ENCODE measurements around the gene PLXNC1.
"Not testable (repeated sequence)": the region's sequence is repeated elsewhere in the genome, so short reads cannot be mapped to it uniquely, and the experiment has no call there.

The PLXNC1 gene

DNA sequence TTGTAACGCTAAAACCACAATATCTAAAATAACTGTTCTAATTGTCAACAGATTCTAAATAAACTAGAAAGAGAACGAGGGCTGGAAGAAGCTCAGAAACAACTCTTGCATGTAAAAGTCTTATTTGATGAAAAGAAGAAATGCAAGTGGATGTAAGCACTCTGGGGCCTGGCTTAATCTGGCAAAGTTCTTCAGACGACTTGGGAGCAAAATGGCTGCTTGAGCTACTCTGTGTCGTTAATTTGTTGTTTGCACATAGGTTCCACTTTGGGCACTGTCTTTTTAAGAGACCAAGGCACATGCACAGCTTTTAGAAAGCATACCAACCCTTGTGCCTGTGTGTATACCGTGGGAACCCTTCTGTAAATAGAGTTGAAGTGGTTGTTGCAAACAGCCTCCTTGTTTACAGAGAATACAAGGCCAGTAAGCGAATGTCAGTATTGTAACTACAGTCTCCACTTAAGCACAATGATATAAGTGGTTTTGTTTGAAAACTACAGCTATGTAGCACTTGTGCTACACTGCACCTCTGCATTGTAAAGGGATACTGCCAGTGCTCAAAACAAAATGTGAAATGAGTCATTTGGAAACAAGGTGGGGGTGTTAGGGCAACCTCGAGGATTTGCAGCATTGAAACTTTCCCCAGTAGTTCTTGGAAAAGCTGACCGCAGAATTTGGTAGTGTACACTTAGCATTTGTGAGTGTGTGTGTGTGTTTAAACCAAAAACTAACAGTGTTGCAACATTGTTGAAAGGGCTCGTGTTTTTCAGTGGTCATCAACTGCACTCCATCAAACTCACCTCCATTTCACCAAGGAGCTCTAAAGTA is 157.0 kb downstream of the PLXNC1 start:
- DNase-seq: peak; percentile 96

DNA sequence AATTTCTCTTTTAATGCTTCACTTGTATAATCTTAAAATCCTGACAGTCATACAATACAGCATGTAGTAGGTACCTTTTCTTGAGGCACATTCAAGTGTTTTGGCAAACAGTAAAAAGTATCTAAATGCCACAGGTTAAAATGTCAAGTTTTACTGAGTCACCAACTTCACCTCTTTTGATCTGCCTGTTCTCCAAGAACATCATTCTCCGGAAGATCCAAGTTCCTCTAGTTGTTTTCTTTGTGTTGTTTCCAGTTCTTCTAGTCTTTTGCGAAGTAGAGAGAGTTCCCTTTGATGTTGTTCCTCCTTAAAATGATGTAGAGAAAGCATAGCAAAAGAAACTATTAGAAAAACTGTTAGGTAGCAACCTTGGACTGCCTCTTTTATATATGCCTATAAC is 160.2 kb downstream of the PLXNC1 start:
- no peak for DNase-seq

DNA sequence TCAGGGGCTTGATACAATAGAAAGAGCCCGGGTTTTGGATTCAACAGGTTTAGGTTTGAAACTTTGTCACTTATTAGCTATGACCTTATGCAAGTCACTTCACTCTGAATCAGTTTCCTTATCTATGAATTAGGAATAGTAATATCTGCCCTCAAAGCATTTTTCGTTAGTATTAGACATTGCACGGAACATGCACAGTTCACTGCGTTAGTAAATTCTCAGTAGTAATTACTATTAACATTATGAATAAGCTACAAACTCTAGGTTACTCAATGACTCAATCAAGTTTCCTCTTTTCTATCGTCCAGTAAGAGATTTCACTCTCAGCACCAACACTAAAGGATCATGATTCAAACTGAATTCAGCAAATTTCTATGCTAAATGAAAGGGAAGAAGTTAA is 161.0 kb downstream of the PLXNC1 start:
- no peak for DNase-seq

DNA sequence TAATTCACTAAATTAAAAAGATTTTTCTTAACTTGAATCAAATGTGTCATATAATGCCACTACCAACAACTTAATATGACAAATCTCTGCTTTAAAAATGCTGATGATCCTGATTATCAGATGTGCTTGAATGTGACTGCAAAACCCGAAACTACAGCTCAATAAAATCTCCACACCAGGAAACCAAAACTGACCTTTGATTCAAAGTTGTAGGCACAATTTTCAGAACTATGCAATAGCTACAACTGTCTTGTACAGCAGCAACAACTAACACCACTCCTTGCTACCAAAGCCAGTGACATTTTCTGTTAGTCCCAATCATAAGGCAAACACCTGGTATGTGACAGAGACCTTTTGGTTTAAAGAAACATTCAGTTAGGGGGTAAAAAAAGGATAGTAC is 164.0 kb downstream of the PLXNC1 start:
- DNase-seq: no peak

DNA sequence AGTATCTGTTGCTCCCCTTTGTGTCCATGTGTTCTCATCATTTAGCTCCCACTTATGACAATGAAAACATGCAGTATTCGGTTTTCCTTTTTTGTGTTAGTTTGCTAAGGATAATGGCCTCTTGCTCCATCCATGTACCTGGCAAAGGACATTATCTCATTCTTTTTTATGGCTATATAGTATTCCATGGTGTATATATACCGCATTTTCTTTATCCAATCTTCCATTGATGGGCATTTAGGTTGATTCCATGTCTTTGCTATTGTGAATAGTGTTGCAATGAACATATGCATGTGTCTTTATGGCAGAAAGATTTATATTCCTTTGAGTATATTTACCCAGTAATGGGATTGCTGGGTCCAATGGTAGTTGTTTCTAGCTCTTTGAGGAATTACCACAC is 168.2 kb downstream of the PLXNC1 start:
- DNase-seq: not testable (repeated sequence)

DNA sequence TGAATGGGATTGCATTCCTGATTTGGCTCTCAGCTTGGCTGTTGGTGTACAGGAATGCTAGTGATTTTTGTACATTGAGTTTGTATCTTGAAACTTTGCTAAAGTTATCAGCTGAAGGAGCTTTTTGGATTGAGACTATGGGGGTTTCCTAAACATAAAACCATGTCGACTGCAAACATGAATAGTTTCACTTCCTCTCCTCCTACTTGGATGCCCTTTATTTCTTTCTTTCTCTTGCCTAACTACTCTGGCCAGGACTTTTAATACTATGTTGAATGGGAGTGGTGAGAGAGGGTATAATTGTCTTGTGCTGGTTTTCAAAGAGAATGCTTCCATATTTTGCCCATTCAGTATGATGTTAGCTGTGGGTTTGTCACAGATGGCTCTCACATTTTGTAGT is 169.8 kb downstream of the PLXNC1 start:
- no peak for DNase-seq

DNA sequence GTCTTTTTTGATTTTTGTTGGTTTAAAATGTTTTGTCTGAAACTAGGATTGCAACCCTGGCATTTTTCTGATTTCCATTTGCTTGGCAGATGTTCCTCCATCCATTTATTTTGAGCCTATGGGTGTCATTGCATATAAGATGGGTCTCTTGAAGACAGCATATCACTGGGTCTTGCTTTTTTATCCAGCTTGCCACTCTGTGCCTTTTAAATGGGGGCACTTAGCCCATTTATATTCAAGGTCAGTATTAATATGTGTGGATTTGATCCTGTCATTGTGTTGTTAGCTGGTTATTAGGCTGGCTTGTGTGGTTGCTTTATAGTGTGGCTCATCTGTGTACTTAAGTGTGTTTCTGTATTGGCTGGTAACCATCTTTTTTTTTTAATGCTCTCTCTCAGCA is 171.7 kb downstream of the PLXNC1 start:
- DNase-seq: no peak

DNA sequence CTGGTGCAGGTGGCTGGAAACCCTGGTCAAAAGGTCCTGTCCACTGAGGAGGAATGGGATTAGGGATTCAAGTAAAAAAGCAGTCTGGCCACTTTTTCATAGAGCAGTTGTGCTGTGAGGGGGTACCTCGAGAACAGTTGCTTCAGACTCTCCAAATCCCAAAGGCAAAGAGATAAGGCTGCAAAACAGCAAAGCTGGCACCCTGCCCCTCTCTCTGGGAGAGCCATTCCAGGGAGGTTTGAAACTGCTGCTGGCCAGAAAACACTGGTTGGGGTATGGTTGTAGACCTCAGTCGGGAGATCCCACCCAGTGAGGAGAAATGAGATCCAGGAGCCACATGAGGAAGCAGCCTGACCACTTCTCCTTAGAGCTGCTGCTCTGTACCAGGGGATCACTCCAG is 174.0 kb downstream of the PLXNC1 start:
- no peak for DNase-seq

DNA sequence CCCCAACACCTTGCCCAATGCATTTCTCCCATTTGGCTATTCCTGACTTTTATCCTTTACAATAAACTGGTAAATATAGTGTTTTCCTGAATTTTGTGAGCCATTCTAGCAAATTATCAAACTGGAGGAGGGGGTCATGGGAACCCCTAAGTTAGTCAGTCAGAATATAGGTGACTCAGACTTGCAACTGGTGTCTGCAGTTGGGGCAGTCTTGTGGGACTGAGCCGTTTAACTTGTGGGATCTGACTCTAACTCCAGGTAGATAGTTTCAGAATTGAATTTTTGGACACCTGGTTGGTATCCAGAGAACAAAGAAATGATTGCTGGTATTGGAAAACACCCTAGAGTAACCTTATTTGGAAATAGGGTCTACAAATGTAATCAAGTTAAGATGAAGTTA is 177.9 kb downstream of the PLXNC1 start:
- no peak for DNase-seq

DNA sequence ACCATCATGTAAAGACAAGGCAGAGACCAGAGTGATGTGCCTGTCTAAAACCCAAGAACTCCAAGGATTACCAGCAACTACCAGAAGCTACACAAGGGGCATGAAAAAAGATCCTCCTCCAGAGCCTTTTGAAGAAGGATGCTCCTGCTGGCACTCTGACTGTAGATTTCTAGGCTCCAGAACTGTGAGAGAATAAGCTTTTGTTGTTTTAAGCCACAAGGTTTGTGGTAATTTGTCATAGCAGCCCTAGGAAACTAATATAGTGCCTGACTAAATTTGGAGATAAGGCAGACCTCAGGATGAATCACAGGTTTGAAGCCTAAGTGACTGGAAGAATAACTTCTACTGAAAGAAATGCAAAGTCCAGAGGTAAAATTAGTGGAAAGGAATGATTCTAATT is 178.3 kb downstream of the PLXNC1 start:
- no peak for DNase-seq

DNA sequence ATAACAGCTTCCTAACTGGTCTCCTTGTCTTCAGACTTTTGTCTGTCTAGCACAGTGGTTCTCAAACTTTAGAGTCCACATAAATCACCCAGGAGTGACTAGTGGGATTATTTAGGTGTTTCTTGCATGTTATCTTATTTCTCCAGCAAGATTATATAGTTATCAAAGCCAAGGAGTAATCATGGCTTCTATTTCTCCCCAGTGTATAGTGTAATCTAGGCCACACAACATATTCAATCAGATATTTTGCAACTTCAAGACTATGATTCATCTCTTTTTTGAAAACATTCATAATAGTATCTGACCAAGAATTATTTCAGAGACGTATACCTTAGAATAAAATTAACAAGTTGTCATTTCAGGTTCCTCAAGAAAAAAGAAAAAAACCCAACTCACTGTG is 179.4 kb downstream of the PLXNC1 start:
- no peak for DNase-seq

DNA sequence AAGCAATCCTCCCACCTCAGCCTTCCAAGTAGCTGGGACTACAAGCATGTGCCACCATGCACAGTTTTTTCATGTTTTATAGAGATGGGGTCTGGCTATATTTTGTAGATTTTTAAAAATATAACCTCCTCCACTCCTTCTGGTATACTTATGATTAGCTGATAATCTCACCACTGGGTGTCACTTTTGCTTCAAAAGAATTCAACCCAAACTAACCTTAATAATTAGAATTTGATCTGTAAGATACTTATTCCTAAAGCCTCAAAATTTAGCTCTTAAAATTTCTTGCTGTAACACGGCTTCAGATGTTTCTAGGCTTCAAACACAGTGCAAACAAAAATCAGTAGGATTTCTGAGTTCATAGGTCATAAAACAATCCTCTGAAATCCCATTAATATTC is 181.0 kb downstream of the PLXNC1 start:
- no peak for DNase-seq

DNA sequence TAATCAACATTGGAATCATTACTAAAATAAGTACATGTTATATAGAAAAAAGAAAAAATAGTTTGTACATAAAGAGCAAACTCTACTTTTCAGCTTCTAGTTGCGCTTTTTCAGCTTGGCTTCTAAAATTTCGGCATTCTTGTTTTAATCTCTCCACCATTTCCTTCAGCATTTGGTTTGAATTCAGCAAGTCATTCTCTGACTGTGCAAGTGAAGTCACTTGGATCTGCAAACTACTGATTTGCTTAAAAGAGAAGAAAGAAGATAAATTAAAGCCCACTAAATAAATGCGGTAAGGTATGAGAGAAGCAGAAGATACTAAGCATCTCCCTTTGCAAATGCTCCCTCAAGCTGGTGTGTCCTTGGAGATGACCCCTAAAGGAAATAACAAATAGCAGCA is 185.0 kb downstream of the PLXNC1 start:
- no peak for DNase-seq

DNA sequence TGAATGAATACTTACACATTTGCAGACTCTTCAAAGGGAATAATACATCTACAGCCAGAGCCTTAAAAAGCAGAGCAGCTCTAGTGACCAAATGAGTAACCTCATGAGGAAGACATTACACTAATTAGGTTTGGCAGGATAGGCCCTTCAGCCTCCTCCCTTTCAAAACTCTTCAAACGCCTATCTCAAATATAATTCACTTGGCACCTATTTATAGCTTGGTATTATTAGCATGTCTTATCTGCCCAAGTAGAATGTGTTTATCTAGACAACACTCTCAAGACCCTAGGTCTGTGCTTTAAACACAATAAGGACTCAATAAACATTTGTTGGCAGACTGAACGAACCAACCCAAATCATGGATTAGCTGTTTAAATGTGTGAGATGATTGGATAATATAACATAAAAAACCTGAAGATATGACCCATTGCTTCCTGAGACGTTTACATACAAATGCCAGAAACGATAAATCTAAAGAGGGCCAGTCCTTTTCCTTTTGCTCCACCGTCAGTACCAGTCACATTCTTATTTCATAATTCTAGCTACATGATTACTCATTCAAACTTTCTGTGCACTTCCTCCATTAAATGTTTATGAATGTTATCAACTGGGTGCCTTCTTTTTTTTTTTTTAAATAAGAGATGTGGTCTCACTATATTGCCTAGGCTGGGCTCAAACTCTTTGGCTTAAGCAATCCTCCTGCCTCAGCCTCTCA is 188.0 kb downstream of the PLXNC1 start:
- no peak for DNase-seq

DNA sequence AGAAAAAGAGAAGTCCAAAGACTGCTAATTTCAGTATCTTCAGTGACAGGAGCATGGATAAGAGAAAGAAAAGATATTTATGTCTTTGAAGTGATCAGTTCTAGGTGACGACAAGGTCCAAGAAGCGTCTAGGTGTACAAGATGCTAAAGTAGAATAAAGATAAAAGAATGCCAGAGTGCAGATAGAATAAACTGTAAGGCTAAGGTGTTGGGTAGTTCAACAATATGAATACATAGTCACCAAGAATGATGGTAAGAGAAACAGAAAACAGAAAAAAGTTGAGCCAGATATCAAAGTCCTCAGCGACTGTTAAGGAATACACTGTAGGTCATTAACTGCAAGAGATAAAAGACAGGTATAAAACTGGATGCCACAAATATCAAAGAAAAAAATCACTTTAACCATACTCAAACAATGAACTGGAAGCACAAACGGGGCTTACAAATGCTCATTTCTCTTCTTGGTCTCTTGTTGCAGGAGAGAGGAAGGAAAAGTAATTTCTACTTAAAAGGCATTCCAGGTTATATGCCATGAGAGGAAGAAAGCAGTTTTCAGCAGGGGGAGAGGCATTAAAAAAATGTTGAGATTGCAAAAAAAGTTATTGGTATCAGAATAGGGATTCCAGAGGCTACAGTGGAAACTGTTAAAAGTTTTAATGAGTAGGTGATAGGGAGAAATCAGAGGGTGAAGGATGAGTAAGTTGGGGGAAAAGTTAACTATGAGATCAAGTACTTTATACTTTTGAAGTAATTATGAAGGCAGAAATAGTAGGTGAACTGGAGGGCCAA is 189.8 kb downstream of the PLXNC1 start:
- no peak for DNase-seq

DNA sequence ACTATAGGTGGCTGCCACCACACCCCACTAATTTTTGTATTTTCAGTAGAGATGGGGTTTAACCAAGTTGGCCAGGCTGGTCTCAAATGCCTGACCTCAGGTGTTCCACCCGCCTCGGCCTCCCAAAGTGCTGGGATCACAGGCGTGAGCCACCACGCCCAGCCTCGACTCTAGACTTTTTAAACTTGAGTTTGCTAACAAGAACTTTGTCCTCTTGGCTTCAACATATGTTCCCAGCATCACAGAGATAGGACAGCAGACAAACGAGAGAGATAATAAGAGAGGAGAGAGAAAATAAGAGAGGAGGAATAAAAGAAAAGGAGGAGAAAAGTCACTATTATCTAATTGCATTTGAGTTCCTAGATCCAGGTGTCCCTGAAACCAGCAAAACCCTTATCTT is 192.2 kb downstream of the PLXNC1 start:
- no peak for DNase-seq

DNA sequence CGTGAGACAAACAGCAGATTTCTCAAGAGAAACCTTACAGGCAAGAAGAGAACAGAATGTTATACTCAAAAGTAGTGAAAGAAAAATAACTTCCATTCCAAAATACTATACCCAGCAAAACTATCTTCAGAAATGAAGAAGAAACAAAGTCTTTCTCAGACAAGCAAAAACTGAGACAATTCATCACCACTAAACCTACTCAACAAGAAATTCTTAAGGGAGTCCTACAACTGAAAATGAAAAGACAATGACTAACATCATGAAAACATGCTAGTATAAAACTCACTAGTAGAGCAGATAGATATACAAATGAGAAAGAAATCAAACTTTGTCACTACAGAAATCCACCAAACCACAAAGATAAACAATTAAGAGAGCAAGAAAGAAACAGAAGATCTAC is 204.8 kb downstream of the PLXNC1 start:
- DNase-seq: no peak
